ENCODE data around the gene UTF1.

UTF1 gene

DNA sequence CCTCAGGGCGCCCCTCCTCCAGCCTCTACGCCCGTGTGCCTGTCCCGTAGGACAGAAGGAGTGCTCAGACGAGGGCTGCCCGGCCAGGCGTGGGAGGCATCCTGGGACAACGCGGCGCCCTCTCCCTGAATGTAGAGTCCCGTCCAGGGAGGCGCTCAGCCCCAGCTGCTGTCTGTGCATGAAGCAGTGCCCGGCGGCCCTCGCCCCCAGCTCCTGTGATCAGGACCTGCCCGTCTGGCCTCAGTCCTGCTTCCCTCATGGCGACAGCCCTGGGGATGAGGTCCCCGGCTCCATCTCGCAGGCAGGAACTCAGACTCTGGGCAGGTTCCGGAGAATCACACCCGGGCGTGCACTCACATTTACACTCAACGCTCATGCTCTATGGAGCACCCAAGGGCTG lies 24.9 kb upstream of the UTF1 start:
- H4K5ac ChIP-seq (ENCODE audit: low read length): no peak overlapping the region

DNA sequence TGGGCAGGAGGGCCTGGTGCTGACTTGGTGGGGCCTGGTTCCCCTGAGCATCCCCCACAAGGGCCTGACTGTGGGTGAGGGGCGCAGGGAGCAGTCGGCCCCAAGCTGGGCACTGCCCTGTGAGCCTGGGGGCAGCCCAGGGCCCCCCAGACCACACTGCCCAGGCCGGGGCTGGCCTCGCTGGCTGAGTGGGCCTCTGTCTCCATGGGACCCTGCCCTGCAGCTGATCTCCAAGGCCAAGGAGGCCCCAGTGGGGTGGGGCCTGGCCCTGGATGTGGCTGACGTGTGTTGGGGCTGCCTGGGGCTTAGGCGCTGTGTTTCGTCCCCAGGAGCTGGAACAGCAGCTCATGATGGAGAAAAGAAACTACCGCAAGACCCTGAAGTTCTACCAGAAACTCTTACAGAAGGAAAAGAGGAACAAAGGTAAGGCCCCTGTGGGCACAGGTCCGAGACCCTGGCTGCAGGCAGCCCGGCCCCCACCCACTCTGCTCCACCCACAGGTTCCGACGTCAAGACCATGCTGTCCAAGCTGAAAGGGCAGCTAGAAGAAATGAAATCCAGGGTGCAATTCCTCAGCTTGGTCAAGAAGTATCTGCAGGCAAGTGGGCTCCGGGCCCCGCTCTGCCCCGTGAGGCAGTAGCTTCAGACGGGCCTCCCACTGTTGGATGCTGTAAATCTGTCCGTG lies 23.5 kb upstream of the UTF1 start:
- H2BK15ac ChIP-seq (replicated peaks; ENCODE audit: low read depth): no peak overlapping the region
- no peaks in the 10 kb centered on the region for H3K4me1 ChIP-seq (ENCODE audit: control insufficient read depth, low read depth, low read length)
- no peak overlapping the region for H3K4ac ChIP-seq (ENCODE audit: low read depth, low read length)
- no peak overlapping the region for H3K9ac ChIP-seq (ENCODE audit: low read length)
- no peaks in the 10 kb centered on the region for H3K27me3 ChIP-seq (ENCODE audit: insufficient read depth, low read length, poor library complexity)
- no peak overlapping the region for H2BK5ac ChIP-seq (ENCODE audit: low read length)
- H3K79me2 ChIP-seq (ENCODE audit: control insufficient read depth, insufficient read depth, low read length): no peaks in the 10 kb centered on the region
- H4K8ac ChIP-seq (ENCODE audit: low read depth, low read length): no peak overlapping the region
- no peak overlapping the region for H3K27ac ChIP-seq (ENCODE audit: low read depth, low read length)
- H3K18ac ChIP-seq (ENCODE audit: low read length): no peak overlapping the region
- no peaks in the 10 kb centered on the region for H3K36me3 ChIP-seq (ENCODE audit: control insufficient read depth, insufficient read depth, low read length)
- DNase-seq: no peak
- no peak overlapping the region for H4K5ac ChIP-seq (ENCODE audit: low read length)
- no peak overlapping the region for H2BK120ac ChIP-seq (ENCODE audit: low read depth, low read length)
- no peak overlapping the region for H3K56ac ChIP-seq (ENCODE audit: low read length)
- no peak overlapping the region for H3K4me2 ChIP-seq (ENCODE audit: low read length)
- H3K23ac ChIP-seq (ENCODE audit: low read length): no peak overlapping the region
- no CpG with 5 or more reads among the region's 17 CpGs for WGBS (ENCODE audit: extremely low coverage, insufficient coverage, low lambda C conversion rate)
- no peak overlapping the region for H2AK5ac ChIP-seq (ENCODE audit: low read length)
- no peak overlapping the region for H3K4me3 ChIP-seq (ENCODE audit: low read length)
- no peaks in the 10 kb centered on the region for H3K79me1 ChIP-seq (ENCODE audit: low read length)

More for the DNA sequence above, 24.9 kb upstream of the UTF1 start:
- Histone ChIP-seq H2BK15ac (replicated peaks; ENCODE audit: low read depth) (no peak overlapping the region), H2AK5ac (ENCODE audit: low read length) (no peak overlapping the region), H3K18ac (ENCODE audit: low read length) (no peak overlapping the region), H2BK120ac (ENCODE audit: low read depth, low read length) (no peak overlapping the region), H3K79me1 (ENCODE audit: low read length) (no peaks in the 10 kb centered on the region), H3K27ac (ENCODE audit: low read depth, low read length) (no peak overlapping the region), H3K4me2 (ENCODE audit: low read length) (no peak overlapping the region), H3K23ac (ENCODE audit: low read length) (no peak overlapping the region), H3K9ac (ENCODE audit: low read length) (no peak overlapping the region), H3K27me3 (ENCODE audit: insufficient read depth, low read length, poor library complexity) (no peaks in the 10 kb centered on the region), H3K4me3 (ENCODE audit: low read length) (no peak overlapping the region), H4K8ac (ENCODE audit: low read depth, low read length) (no peak overlapping the region), H3K36me3 (ENCODE audit: control insufficient read depth, insufficient read depth, low read length) (no peaks in the 10 kb centered on the region), H2BK5ac (ENCODE audit: low read length) (no peak overlapping the region), H3K4me1 (ENCODE audit: control insufficient read depth, low read depth, low read length) (no peaks in the 10 kb centered on the region), H3K79me2 (ENCODE audit: control insufficient read depth, insufficient read depth, low read length) (no peaks in the 10 kb centered on the region), H3K56ac (ENCODE audit: low read length) (no peak overlapping the region), H3K4ac (ENCODE audit: low read depth, low read length) (no peak overlapping the region)
- no CpG with 5 or more reads among the region's 23 CpGs for WGBS (ENCODE audit: extremely low coverage, insufficient coverage, low lambda C conversion rate)
- no peak for DNase-seq

DNA sequence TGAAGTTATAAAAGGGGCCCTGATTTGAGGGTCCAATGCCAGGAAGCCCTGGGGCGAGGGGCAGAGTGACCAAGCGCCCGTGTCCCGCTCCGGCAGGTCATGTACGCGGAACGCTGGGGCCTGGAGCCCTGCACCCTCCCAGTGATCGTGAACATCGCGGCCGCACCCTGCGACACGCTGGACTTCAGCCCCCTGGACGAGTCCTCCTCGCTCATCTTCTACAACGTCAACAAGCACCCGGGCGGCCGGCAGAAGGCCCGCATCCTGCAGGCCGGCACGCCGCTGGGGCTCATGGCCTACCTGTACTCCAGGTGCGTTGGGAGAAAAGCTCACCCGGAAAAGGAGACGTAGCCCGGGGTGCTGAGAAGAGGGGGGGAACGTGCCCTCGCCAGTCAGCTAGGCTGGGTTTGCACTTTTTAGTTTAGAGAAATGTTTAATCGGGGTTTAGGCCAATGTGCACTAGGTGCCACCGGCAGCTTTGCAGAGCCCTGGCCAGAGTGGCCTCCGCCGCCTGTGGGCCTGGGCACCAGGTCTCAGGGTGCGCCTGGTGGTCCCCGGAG lies 22.9 kb upstream of the UTF1 start:
- H3K4me3 ChIP-seq (ENCODE audit: low read length): no peak overlapping the region
- no peaks in the 10 kb centered on the region for H3K4me1 ChIP-seq (ENCODE audit: control insufficient read depth, low read depth, low read length)

DNA sequence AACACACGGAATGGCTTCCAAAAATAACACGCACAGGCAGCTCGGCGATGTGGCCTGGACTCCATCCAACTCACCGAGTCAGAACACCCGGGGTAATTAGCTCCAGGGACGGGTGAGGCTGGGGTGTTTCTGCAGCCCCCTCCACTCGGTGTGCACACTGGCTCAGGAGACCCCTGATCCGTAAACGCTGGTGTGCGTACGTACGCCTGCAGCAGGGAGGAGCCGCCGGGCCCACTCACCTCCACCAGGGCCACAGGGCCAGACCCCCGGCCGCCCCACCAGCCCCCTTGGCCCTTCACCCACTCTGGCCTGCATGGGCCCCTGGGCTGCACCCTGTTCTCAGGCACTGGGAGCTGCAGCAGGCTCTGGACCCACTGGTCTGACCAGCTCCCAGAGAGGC lies 22.4 kb upstream of the UTF1 start:
- H2AK5ac ChIP-seq (ENCODE audit: low read length): no peak overlapping the region
- no peak overlapping the region for H3K9ac ChIP-seq (ENCODE audit: low read length)
- no peaks in the 10 kb centered on the region for H3K4me1 ChIP-seq (ENCODE audit: control insufficient read depth, low read depth, low read length)
- H3K79me2 ChIP-seq (ENCODE audit: control insufficient read depth, insufficient read depth, low read length): no peaks in the 10 kb centered on the region
- no peaks in the 10 kb centered on the region for H3K79me1 ChIP-seq (ENCODE audit: low read length)
- no peak overlapping the region for H3K4me2 ChIP-seq (ENCODE audit: low read length)
- H2BK5ac ChIP-seq (ENCODE audit: low read length): no peak overlapping the region
- H2BK120ac ChIP-seq (ENCODE audit: low read depth, low read length): no peak overlapping the region
- H3K56ac ChIP-seq (ENCODE audit: low read length): no peak overlapping the region
- H3K27ac ChIP-seq (ENCODE audit: low read depth, low read length): no peak overlapping the region
- H4K5ac ChIP-seq (ENCODE audit: low read length): no peak overlapping the region
- H3K4ac ChIP-seq (ENCODE audit: low read depth, low read length): no peak overlapping the region
- no peak overlapping the region for H2BK15ac ChIP-seq (replicated peaks; ENCODE audit: low read depth)
- H3K27me3 ChIP-seq (ENCODE audit: insufficient read depth, low read length, poor library complexity): no peaks in the 10 kb centered on the region
- H3K23ac ChIP-seq (ENCODE audit: low read length): no peak overlapping the region
- H4K8ac ChIP-seq (ENCODE audit: low read depth, low read length): no peak overlapping the region
- WGBS (ENCODE audit: extremely low coverage, insufficient coverage, low lambda C conversion rate): no CpG with 5 or more reads among the region's 17 CpGs
- H3K36me3 ChIP-seq (ENCODE audit: control insufficient read depth, insufficient read depth, low read length): no peaks in the 10 kb centered on the region
- H3K4me3 ChIP-seq (ENCODE audit: low read length): no peak overlapping the region
- H3K18ac ChIP-seq (ENCODE audit: low read length): no peak overlapping the region
- DNase-seq: no peak

More for the DNA sequence above, 22.9 kb upstream of the UTF1 start:
- no peaks in the 10 kb centered on the region for H3K79me2 ChIP-seq (ENCODE audit: control insufficient read depth, insufficient read depth, low read length)
- no peak overlapping the region for H3K18ac ChIP-seq (ENCODE audit: low read length)
- no peak overlapping the region for H3K4ac ChIP-seq (ENCODE audit: low read depth, low read length)
- no peak overlapping the region for H3K56ac ChIP-seq (ENCODE audit: low read length)
- no peak overlapping the region for H2BK15ac ChIP-seq (replicated peaks; ENCODE audit: low read depth)
- no peaks in the 10 kb centered on the region for H3K27me3 ChIP-seq (ENCODE audit: insufficient read depth, low read length, poor library complexity)
- DNase-seq: no peak
- H4K8ac ChIP-seq (ENCODE audit: low read depth, low read length): no peak overlapping the region
- no peak overlapping the region for H3K23ac ChIP-seq (ENCODE audit: low read length)
- H4K5ac ChIP-seq (ENCODE audit: low read length): no peak overlapping the region
- no CpG with 5 or more reads among the region's 36 CpGs for WGBS (ENCODE audit: extremely low coverage, insufficient coverage, low lambda C conversion rate)
- H3K79me1 ChIP-seq (ENCODE audit: low read length): no peaks in the 10 kb centered on the region
- H3K4me2 ChIP-seq (ENCODE audit: low read length): no peak overlapping the region
- no peak overlapping the region for H2AK5ac ChIP-seq (ENCODE audit: low read length)
- H3K9ac ChIP-seq (ENCODE audit: low read length): no peak overlapping the region
- H3K27ac ChIP-seq (ENCODE audit: low read depth, low read length): no peak overlapping the region
- H2BK120ac ChIP-seq (ENCODE audit: low read depth, low read length): no peak overlapping the region
- no peaks in the 10 kb centered on the region for H3K36me3 ChIP-seq (ENCODE audit: control insufficient read depth, insufficient read depth, low read length)
- no peak overlapping the region for H2BK5ac ChIP-seq (ENCODE audit: low read length)

DNA sequence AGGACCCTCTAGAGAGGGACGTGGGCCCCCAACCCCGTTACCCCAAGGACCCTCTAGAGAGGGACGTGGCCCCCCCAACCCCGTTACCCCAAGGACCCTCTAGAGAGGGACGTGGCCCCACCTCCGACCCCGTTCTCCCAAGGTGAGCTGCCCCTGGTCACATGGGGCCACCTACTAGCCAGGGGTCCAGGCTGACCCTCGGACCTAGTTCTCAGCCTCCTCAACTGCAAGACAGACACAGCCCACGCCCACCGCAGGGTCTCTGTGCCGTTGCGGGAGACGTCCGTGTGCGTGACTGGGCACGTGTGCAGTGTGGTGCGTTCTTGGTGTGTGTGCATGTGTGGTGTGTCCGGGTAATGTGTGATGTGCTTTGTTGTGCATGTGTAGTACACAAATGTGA lies 21.6 kb upstream of the UTF1 start:
- Histone ChIP-seq H4K5ac (ENCODE audit: low read length) (no peak overlapping the region), H3K56ac (ENCODE audit: low read length) (no peak overlapping the region), H2BK15ac (replicated peaks; ENCODE audit: low read depth) (no peak overlapping the region), H3K4me2 (ENCODE audit: low read length) (no peak overlapping the region), H4K8ac (ENCODE audit: low read depth, low read length) (no peak overlapping the region), H3K18ac (ENCODE audit: low read length) (no peak overlapping the region), H3K4me1 (ENCODE audit: control insufficient read depth, low read depth, low read length) (no peaks in the 10 kb centered on the region), H2AK5ac (ENCODE audit: low read length) (no peak overlapping the region), H2BK5ac (ENCODE audit: low read length) (no peak overlapping the region), H3K9ac (ENCODE audit: low read length) (no peak overlapping the region), H3K79me1 (ENCODE audit: low read length) (no peaks in the 10 kb centered on the region), H3K79me2 (ENCODE audit: control insufficient read depth, insufficient read depth, low read length) (no peaks in the 10 kb centered on the region), H2BK120ac (ENCODE audit: low read depth, low read length) (no peak overlapping the region), H3K36me3 (ENCODE audit: control insufficient read depth, insufficient read depth, low read length) (no peaks in the 10 kb centered on the region), H3K27me3 (ENCODE audit: insufficient read depth, low read length, poor library complexity) (no peaks in the 10 kb centered on the region), H3K23ac (ENCODE audit: low read length) (no peak overlapping the region), H3K4me3 (ENCODE audit: low read length) (no peak overlapping the region), H3K27ac (ENCODE audit: low read depth, low read length) (no peak overlapping the region), H3K4ac (ENCODE audit: low read depth, low read length) (no peak overlapping the region)
- no peak for DNase-seq
- no CpG with 5 or more reads among the region's 18 CpGs for WGBS (ENCODE audit: extremely low coverage, insufficient coverage, low lambda C conversion rate)

DNA sequence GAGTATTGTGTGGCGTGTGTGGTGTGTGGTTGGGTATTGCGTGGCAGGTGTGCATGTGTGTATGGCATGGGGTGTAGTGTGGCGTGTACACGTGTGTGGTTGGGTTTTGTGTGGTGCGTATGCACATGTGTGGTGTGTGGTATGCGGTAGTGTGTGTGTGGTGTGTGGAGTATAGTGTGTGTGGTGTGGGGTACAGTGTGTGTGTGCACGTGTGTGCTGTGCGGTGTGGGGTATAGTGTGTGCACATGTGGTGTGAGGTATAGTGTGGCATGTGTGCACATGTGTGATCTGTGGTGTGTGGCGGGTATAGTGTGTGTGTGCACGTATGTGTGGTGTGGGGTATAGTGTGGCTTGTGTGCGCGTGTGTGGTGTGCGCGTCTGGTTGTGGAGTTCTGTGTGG lies 20.9 kb upstream of the UTF1 start:
- no peak for DNase-seq
- H3K4ac ChIP-seq (ENCODE audit: low read depth, low read length): no peak overlapping the region
- H3K23ac ChIP-seq (ENCODE audit: low read length): no peak overlapping the region
- no peaks in the 10 kb centered on the region for H3K4me1 ChIP-seq (ENCODE audit: control insufficient read depth, low read depth, low read length)
- WGBS (ENCODE audit: extremely low coverage, insufficient coverage, low lambda C conversion rate): 100% methylated on average over 6 of the region's 14 CpGs
- H3K27ac ChIP-seq (ENCODE audit: low read depth, low read length): no peak overlapping the region
- no peak overlapping the region for H3K4me2 ChIP-seq (ENCODE audit: low read length)
- H4K5ac ChIP-seq (ENCODE audit: low read length): no peak overlapping the region
- H3K27me3 ChIP-seq (ENCODE audit: insufficient read depth, low read length, poor library complexity): no peaks in the 10 kb centered on the region
- no peak overlapping the region for H2AK5ac ChIP-seq (ENCODE audit: low read length)
- H2BK15ac ChIP-seq (replicated peaks; ENCODE audit: low read depth): no peak overlapping the region
- no peaks in the 10 kb centered on the region for H3K36me3 ChIP-seq (ENCODE audit: control insufficient read depth, insufficient read depth, low read length)
- H2BK5ac ChIP-seq (ENCODE audit: low read length): no peak overlapping the region
- no peaks in the 10 kb centered on the region for H3K79me1 ChIP-seq (ENCODE audit: low read length)
- no peaks in the 10 kb centered on the region for H3K79me2 ChIP-seq (ENCODE audit: control insufficient read depth, insufficient read depth, low read length)
- H3K56ac ChIP-seq (ENCODE audit: low read length): no peak overlapping the region
- H3K4me3 ChIP-seq (ENCODE audit: low read length): no peak overlapping the region
- H4K8ac ChIP-seq (ENCODE audit: low read depth, low read length): no peak overlapping the region
- no peak overlapping the region for H3K18ac ChIP-seq (ENCODE audit: low read length)
- H3K9ac ChIP-seq (ENCODE audit: low read length): no peak overlapping the region
- no peak overlapping the region for H2BK120ac ChIP-seq (ENCODE audit: low read depth, low read length)

All from mesendoderm (in vitro differentiated cells).